OCI-LY7 (cell line): Measurements from ENCODE around the gene RANBP9. TPM values are rescaled to one million over a fixed set of nuclear protein-coding genes. Genes with fewer than 3 reads are reported as not detected.

Source experiments
- Bru-seq: library from RNA; stranded (reverse); fragments of 400-500 nt; gene quantifications from one replicate; lab custom pipeline; 2021; lab: Mats Ljungman, UMichigan
- BruChase-seq, 2 experiments: library from RNA; stranded (reverse); fragments of 400-500 nt; gene quantifications; one replicate each; lab custom pipeline; 2021; lab: Mats Ljungman, UMichigan
- BruUV-seq: library from RNA; stranded (reverse); fragments of 400-500 nt; replicated peaks from 2 replicates; lab custom pipeline; 2021; lab: Mats Ljungman, UMichigan
- CTCF ChIA-PET: fragments of 300-600 bp; sonication (Branson Sonifier 250); formaldehyde crosslinking; loops from one replicate; lab custom pipeline; 2022; ENCODE audit warnings: antibody characterized with exemption; ENCODE audit not compliant: unreplicated experiment; lab: Charles Lee
- POLR2A ChIA-PET: fragments of 300-600 bp; sonication (Branson Sonifier 250); formaldehyde crosslinking; loops from one replicate; lab custom pipeline; 2022; ENCODE audit warnings: antibody characterized with exemption; lab: Charles Lee
- DNase-seq: peaks from one replicate; pipeline ENCODE4 v3.0.0-alpha.2; 2015; ENCODE audit warnings: low spot score
- H2AFZ ChIP-seq: fragments of 200-600 bp; sonication (generic), shearing (Covaris generic); 2 replicates; pipeline ENCODE4 v1.6.1; 2014; ENCODE audit warnings: mild to moderate bottlenecking, antibody characterized with exemption, low read length, moderate library complexity
- H3K27ac ChIP-seq: fragments of 200-600 bp; sonication (generic); 2 replicates; pipeline ENCODE4 v1.5.1; 2014; ENCODE audit warnings: mixed run types, low read depth, mild to moderate bottlenecking, moderate library complexity, low read length, inconsistent platforms; ENCODE audit not compliant: poor library complexity, severe bottlenecking
- H3K36me3 ChIP-seq: fragments of 200-600 bp; sonication (generic); 2 replicates; pipeline ENCODE4 v1.6.1; 2014; ENCODE audit warnings: mild to moderate bottlenecking, antibody characterized with exemption, low read length, moderate library complexity, mixed read lengths; ENCODE audit not compliant: insufficient read depth
- H3K4me1 ChIP-seq: fragments of 200-600 bp; sonication (generic); 2 replicates; pipeline ENCODE4 v1.5.1; 2014; ENCODE audit warnings: mild to moderate bottlenecking, low read length; ENCODE audit not compliant: insufficient read depth, poor library complexity, severe bottlenecking
- H3K4me2 ChIP-seq: fragments of 200-600 bp; sonication (generic); 2 replicates; pipeline ENCODE4 v1.6.1; 2014; ENCODE audit warnings: mild to moderate bottlenecking, low read length
- H3K4me3 ChIP-seq: fragments of 200-600 bp; sonication (generic); 2 replicates; pipeline ENCODE4 v1.5.1; 2014; ENCODE audit warnings: mild to moderate bottlenecking, low read depth, low read length; ENCODE audit not compliant: poor library complexity, severe bottlenecking
- H3K79me2 ChIP-seq: fragments of 200-600 bp; sonication (generic); 2 replicates; pipeline ENCODE4 v1.6.1; 2016; ENCODE audit warnings: low read depth, mild to moderate bottlenecking, low read length, moderate library complexity, mixed read lengths; ENCODE audit not compliant: insufficient read depth
- H3K9me2 ChIP-seq: fragments of 200-600 bp; sonication (generic); 2 replicates; pipeline ENCODE4 v1.6.1; 2016; ENCODE audit warnings: mild to moderate bottlenecking, low read length, mixed read lengths; ENCODE audit not compliant: insufficient read depth
- H3K9me3 ChIP-seq: fragments of 200-600 bp; sonication (generic); 2 replicates; pipeline ENCODE4 v1.6.1; 2014; ENCODE audit warnings: mild to moderate bottlenecking, mixed run types, low read length, mixed read lengths
- H4K20me1 ChIP-seq: fragments of 200-600 bp; sonication (generic); 2 replicates; pipeline ENCODE4 v1.6.1; 2014; ENCODE audit warnings: mild to moderate bottlenecking, antibody characterized with exemption, low read length, moderate library complexity, mixed read lengths; ENCODE audit not compliant: insufficient read depth
- EZH2phosphoT487 ChIP-seq: fragments of 200-600 bp; sonication (generic); IDR thresholded peaks from 2 replicates; pipeline ENCODE4 v1.6.1; 2018; ENCODE audit warnings: low read depth, borderline replicate concordance, mild to moderate bottlenecking, mixed run types, antibody characterized with exemption, low read length, moderate library complexity, mixed read lengths
- intact Hi-C: fragments of 100-400 bp; cut with micrococcal nuclease; formaldehyde crosslinking; loops from one replicate; pipeline ENCODE4 v1.10.0; 2022; ENCODE audit not compliant: unreplicated experiment
- long read RNA-seq: library from polyadenylated mRNA; stranded (forward); transcript quantifications from one replicate; pipeline ENCODE4 v2.0.0, GENCODE V29; 2022
- total RNA-seq, 2 experiments: library from RNA; depleted of rRNA in 1 of 2; stranded (reverse); fragments of >200 nt in 1 of 2; shearing (Covaris generic) in 1 of 2; gene quantifications; 2 replicates each; pipeline ENCODE4 v1.2.3, GENCODE V29; 2014 to 2022
- TF ChIP-seq, protein P1 (sequence below): fragments of 200-600 bp; sonication (generic); conservative IDR thresholded peaks from 2 replicates; pipeline ENCODE4 v1.5.1; 2014; ENCODE audit warnings: mild to moderate bottlenecking, antibody characterized with exemption, low read length, moderate library complexity, mixed read lengths

RANBP9 gene
- total RNA-seq (2014; rRNA removed; shearing (Covaris generic)) = 20.5 and 22.2 TPM in 2 replicates
- 35.0 and 41.6 TPM in 2 replicates for total RNA-seq (2022)
- Bru-seq, nascent RNA = percentile 88 among the genes with signal in this experiment
- percentile 83 among the genes with signal in this experiment for BruChase-seq, experiment 1, labeled RNA remaining after a 6-hour chase
- BruChase-seq, experiment 2, labeled RNA remaining after a 2-hour chase = percentile 82 among the genes with signal in this experiment
- long read RNA-seq, partial matches to known transcripts = 5 of 18 reads
- long read RNA-seq, other reads (novel, unspliced or antisense) = 11 of 18 reads

GRCh38 chr6:13711733-13712598 lies at the start of gene RANBP9:
RANBP9 (minus strand) TSS chr6:13711835; CDS start chr6:13711505, 330 bp downstream.
- no peaks in the 10 kb centered on the region for H3K9me2 ChIP-seq
- peak within 1 kb of the TSS; percentile 97 for H2AFZ ChIP-seq
- ChIA-PET CTCF (no interaction called here), POLR2A (interaction anchor here (1.2 kb wide), 1 partner anchor 70 kb away, joined by 4 read pairs; no protein-coding TSS in a partner anchor)
- H3K36me3 ChIP-seq = 0 out of 2 replicates have a peak, but pooled peaks cover 6% of the 10 kb centered on the region
- peak; percentile 95 for DNase-seq
- intact Hi-C loops = loop anchor here (1.0 to 5.0 kb wide), 5 partner anchors 102 to 375 kb away; partner anchors contain the start of genes MCUR1 and SIRT5
- H3K27ac ChIP-seq = peak within 1 kb of the TSS; percentile 78
- H3K79me2 ChIP-seq = peaks cover 39% of the 10 kb centered on the region
- H4K20me1 ChIP-seq = peaks cover 23% of the 10 kb centered on the region
- H3K4me3 ChIP-seq = peak within 1 kb of the TSS; percentile 74
- no peaks in the 10 kb centered on the region for H3K9me3 ChIP-seq
- peaks cover 20% of the 10 kb centered on the region for H3K4me1 ChIP-seq
- no TSS peak for BruUV-seq
- TF ChIP-seq, protein P1, sequence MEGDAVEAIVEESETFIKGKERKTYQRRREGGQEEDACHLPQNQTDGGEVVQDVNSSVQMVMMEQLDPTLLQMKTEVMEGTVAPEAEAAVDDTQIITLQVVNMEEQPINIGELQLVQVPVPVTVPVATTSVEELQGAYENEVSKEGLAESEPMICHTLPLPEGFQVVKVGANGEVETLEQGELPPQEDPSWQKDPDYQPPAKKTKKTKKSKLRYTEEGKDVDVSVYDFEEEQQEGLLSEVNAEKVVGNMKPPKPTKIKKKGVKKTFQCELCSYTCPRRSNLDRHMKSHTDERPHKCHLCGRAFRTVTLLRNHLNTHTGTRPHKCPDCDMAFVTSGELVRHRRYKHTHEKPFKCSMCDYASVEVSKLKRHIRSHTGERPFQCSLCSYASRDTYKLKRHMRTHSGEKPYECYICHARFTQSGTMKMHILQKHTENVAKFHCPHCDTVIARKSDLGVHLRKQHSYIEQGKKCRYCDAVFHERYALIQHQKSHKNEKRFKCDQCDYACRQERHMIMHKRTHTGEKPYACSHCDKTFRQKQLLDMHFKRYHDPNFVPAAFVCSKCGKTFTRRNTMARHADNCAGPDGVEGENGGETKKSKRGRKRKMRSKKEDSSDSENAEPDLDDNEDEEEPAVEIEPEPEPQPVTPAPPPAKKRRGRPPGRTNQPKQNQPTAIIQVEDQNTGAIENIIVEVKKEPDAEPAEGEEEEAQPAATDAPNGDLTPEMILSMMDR = no peak
- TF ChIP-seq EZH2phosphoT487 = no peak
- H3K4me2 ChIP-seq = peak within 1 kb of the TSS; percentile 85

GRCh38 chr6:13760307-13761304 lies 49.0 kb upstream of the RANBP9 start:
- H3K4me3 ChIP-seq = no peak overlapping the region
- CTCF ChIA-PET = no interaction called here
- H3K9me3 ChIP-seq = no peaks in the 10 kb centered on the region
- no peak overlapping the region for H2AFZ ChIP-seq
- no peaks in the 10 kb centered on the region for H3K36me3 ChIP-seq
- intact Hi-C loops = no loop called here
- no TSS peak for BruUV-seq
- H3K79me2 ChIP-seq = no peaks in the 10 kb centered on the region
- TF ChIP-seq, protein P1 = no peak
- no peak for TF ChIP-seq EZH2phosphoT487
- H3K4me2 ChIP-seq = no peak overlapping the region
- H3K9me2 ChIP-seq = no peaks in the 10 kb centered on the region
- no peak for DNase-seq
- peaks cover 17% of the 10 kb centered on the region for H3K4me1 ChIP-seq
- no peaks in the 10 kb centered on the region for H4K20me1 ChIP-seq
- POLR2A ChIA-PET = interaction anchor here (0.6 kb wide), 1 partner anchor 94 kb away, joined by 5 read pairs; no protein-coding TSS in a partner anchor
- H3K27ac ChIP-seq = no peak overlapping the region
